Measurements from ENCODE around the gene PPP1R3F.

PPP1R3F gene

DNA sequence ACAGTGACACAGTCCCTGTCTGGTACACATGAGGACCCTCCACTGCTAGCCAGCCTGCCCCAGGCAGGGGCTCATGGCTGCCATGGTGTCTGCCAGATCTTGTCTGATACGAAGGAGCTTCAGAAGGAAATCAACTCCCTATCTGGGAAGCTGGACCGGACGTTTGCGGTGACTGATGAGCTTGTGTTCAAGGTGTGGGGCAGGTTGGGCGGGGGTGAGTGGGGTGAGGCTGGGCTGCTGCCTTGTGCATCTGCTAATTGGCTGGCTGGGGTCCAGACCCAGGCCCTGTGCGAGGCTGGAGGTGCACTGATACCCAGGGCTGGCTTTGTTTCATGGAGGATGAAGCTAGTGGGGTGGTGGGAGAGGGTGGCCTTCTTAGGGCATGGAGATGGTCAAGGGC lies 20.5 kb upstream of the PPP1R3F start:
- DNase-seq (ENCODE audit: low spot score) = no peak

DNA sequence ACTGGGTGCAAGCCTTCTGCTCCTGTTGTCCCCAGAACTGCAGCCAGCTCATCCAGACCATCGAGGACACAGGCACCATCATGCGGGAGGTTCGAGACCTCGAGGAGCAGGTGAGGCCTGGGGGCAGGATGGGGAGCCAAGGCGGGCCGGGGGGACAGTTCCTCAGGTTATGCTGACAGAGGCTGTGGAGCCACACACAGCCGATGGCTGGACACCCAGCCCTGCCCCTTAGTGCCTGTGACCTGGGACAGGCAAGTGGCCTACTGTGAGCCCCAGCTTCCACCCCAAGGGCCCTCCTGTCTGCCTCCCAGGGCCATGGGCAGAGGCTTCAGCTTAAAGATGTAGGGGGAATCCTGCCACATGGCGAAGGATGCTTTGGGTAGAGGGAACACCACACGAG lies 20.0 kb upstream of the PPP1R3F start:
- no peak for DNase-seq (ENCODE audit: low spot score)

DNA sequence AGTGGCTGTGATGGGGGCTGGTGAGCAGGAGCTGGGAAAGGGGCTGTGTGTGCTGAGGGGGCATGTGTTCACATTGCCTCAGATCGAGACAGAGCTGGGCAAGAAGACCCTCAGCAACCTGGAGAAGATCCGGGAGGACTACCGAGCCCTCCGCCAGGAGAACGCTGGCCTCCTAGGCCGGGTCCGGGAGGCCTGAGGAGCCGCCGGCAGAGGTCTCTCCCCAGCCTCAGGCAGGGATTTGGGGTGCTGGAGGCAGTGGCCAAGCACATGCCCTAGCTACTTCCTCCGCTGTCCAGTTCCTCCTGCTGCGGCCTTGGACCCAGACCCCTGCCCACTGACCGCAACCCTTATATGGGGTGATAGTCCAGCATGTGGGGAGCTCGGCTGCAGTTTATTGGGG lies 19.5 kb upstream of the PPP1R3F start:
- DNase-seq (ENCODE audit: low spot score) = no peak

DNA sequence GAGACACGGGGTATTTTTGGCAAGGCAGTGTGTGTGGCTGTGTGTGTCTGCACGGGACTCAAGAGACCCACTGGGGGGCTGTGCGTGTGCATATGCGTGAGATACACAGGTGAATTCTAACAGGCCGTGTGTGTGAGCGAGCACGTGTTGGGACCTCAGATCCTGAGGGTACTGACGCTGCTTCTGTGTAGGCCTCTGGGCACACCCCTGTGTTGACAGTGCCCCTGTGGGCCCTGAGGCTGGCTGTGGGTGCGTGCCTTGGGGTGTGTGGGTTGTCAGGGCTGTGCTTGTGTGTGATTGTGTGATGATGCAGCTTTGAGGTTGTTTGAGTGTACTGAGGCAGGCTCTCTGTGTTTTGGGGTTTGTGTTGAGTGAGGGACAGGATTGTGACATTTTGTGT lies 19.0 kb upstream of the PPP1R3F start:
- no peak for DNase-seq (ENCODE audit: low spot score)

DNA sequence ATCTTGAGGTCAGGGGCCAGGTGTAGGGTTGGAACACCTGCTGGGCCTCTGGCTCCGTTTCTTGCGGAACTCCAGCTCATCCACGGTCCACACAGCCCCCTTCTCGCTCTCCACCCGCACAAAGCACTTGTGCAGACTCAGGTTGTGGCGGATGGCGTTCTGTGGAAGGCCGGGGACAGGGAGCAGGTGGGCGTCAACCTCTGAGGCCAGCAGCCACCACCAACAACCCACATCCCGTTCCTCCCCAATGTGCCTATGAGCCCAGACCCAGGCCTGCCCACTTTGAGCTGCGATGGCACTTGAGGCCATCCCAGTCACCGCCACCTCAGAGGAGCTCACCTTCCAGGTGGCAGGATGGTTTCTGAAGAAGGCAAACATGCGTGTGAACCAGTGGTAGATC lies 18.3 kb upstream of the PPP1R3F start:
- no peak for DNase-seq (ENCODE audit: low spot score)

DNA sequence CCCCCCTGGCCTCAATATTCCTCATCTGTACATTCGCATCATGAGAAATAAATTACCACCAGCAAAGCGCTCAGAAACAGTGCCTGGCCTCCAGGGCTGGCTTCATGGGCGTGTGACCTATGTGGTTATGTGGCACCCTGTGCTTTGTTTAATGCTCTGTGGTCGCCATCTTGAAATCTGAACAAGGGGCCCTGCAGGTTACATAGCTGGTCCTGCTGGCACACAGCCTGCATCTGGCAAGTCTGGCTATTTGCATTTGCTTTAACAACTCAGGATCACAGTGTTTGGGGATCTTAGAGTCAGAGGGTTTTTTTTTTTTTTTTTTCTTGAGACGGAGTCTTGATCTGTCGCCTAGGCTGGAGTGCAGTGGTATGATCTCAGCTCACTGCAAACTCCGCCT lies 15.0 kb upstream of the PPP1R3F start:
- DNase-seq (ENCODE audit: low spot score) = no peak

DNA sequence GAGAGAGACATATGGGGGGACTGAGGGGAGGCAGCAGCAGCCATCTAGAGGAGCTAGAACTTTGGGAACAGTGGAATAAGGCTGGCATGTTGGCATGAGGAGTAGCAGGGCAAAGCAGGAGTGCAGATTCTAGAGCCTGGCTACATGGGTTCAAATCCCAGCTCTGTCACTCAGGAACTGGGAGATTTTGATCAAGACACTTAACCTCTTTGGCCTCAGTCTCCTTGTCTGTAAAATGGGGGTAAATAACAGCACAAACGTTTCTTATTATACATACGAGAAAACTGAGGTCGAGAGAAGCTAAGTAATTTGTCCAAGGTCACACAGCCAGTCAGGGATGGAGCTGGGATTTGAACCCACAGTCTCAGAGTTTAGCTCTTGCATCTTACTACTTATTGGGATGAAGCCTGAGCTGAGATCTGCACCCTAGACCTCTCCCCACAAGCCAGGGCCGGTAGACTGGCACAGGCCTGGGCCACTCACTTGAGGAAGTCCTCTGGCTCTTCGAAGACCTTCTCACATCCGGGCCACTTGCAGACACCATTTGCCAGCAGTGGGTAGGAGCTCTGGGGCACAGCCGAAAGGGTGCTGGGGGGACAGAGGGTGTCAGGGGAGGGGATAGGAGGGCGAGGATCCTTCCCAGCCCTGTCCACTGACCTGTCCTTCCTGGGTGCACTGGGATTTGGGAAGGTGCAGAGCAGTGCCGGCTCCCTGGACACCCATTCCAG lies 13.2 kb upstream of the PPP1R3F start:
- no peak for DNase-seq (ENCODE audit: low spot score)

DNA sequence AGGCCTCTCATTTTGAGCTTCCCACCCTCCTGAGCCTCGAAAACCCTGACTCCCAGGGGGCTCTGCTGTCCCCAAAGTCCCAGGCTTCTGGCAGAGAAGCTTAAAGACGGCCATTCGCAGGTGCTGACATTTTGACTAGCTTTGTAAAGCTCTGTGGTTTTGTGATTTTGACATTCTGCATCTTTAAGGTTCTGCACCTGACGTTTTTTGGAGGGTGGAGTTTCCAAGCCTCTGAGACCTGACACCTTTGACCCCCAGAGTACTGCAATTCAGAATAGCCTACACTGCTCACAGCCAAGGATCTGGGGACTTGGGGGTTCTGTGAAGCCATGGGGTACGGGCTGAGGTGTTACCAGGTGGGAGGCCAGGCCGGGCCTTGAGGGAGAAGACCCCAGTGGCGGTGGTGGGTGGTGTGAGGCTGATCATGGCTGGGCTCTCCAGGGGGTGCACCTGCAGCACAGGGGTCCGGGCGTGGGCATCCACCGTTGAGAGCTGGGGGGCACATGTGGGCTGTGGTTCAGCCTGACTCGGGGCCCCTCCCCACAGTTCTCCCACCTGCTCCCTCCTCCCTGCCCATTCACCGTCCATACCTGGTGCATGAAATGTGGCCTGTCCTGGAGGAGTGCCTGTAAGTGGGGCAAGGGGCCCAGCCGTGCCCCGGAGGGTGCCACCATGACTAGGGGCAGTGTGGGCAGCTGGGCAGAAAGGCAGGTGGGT lies 12.4 kb upstream of the PPP1R3F start:
- no peak for DNase-seq (ENCODE audit: low spot score)

DNA sequence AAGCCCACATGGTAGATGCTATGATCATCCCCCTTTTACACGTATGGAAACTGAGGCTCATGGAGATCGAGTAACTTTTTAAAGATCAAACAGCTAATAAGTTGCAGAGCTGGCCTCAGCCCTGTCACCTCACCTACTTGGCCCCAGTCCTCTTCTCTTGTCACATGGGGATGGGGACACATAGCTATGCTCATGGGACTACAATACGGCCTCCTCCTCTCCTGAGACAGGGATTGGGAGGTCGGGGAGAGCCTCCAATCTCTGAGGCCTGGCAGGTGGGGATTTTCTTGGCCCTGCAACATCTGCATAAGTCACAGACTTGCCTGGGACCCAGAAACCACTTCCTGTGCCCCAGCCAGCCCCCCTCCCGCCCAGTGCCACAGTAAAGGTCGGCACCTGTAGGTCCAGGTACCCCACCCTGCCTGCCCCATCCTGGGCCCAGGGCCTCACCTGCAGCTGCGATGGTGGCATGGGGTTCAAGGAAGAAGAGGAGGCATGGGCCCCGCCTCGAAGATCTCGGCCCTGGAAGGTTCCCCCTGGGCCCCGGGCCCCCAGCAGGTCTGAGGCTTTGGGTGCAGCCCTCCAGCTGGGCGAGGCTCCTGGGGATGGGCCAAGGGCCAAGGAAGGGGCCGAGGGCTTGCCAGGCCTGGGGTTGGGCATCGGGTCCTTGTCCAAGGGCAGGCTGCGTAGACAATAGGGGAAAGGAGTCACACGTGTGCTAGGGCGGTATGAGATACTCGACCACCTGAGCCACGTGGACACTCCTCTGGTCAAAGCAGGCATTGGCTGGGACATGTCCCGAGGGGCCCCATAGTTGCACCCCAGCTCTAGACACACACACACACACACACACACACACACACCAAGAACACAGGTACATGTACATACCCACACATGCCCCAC lies 11.5 kb upstream of the PPP1R3F start:
- DNase-seq (ENCODE audit: low spot score) = no peak

DNA sequence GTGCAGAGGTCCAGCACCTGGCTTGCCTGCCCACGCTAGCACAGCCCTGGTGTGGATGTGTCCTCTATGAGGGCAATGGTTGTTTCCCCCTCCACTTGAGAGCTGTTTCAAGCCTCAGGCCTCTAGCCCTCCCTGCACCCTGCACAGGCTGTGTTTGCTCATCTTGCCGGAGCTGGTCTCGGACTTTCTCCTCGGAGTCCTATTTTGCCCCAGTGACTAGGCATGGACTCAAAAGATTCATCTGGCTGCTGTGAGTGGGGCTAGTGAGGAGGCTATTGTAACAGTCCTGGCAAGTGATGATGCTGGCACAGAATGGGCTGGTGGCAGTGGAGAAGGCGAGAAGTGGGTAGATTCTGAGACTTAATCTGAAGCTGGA lies 10.9 kb upstream of the PPP1R3F start:
- no peak for DNase-seq (ENCODE audit: low spot score)

DNA sequence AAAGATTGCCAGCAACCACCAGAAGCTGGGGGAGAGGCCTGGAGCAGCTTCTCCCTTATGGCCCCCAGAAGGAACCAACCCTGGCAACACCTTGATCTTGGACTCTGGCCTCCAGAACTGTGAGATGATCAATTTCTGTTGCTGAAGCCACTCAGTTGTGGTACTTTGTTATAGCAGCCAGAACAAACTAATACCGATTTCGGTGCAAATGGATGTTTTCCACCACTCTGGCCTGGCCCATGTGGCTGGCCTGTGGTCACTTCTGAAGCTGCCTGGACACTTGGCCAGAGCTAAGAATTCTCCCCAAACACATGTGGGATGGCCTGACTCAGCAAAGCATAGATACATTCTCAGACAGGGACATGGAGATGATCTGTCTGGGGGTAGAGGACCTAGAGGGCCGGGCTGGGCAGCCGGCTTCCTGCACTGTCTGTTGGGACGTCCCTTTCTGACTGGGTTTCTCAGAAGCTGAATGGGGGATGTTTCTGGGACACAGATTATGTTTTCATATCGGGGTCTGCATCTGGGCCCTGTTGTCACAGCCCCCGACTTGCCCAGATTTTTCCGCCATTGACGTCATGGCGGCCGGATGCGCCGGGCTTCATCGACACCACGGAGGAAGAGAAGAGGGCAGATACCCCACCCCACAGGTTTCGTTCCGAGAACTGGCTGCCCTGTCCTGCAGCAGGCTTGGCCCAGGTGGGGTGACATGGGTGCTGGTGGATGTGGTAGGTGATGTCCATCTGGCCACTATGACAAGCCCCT lies 9.2 kb upstream of the PPP1R3F start:
- DNase-seq (ENCODE audit: low spot score) = no peak

DNA sequence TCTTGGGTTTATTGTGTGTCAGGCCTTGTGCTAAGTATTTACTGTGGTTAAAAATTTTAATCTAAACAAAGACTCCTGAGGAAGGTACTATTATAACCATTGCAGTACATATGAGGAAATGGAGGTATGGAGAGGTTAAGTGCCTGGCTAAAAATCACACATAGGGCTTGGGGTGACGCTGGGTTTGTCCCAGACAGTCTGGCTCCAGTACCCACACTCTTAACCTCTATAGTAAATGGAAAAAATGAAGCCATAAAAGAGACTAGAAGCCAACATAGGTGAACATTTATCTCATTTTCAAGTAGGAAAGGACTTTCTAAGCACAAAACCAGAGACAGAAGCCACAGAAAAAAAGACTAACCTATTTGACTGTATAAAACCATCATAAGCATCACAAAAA lies 7.0 kb upstream of the PPP1R3F start:
- DNase-seq (ENCODE audit: low spot score) = no peak

DNA sequence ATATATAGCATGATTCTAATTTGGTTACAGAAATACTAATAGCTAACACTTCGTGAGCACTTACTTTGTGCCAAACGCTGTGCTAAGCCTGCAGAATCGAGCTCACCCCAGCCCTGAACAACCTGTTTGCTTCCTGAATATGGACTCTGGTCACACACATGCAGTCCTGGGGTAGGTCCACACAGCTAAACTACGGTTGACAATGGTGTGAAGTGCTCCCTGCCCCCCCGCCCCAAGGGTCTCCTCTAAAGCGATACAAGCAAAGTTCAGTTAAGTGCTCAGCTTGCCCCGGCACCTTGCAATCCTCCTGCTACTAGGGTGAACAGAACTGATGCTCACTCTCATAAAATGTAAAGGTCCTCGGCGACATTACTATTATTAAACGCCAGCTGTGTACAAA lies 6.0 kb upstream of the PPP1R3F start:
- no peak for DNase-seq (ENCODE audit: low spot score)

DNA sequence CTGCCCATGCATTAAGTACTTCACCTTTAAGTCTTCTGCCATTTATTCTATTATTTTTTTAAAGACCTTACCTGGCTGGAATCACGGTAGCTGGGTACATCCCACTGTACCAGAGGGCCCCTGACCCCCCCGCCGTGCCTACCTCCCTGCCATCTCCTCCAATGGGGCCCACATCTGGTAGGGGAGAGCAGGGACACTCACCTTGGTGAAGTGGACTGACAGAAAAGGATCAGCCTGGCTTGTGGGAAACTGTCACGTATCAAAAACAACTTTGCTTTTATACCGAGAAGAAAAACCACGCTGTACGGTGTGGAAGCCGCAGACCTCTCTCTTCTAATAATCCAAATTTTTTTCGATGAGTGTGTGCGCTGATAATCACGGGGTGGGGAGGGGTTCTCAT lies 5.1 kb upstream of the PPP1R3F start, which contains the start of gene FOXP3:
Gene FOXP3 (minus strand): TSS at position 251 of the 400 bp plus-strand sequence. CDS start 6,205 bp downstream, outside the sequence.
- no peak for DNase-seq (ENCODE audit: low spot score)

DNA sequence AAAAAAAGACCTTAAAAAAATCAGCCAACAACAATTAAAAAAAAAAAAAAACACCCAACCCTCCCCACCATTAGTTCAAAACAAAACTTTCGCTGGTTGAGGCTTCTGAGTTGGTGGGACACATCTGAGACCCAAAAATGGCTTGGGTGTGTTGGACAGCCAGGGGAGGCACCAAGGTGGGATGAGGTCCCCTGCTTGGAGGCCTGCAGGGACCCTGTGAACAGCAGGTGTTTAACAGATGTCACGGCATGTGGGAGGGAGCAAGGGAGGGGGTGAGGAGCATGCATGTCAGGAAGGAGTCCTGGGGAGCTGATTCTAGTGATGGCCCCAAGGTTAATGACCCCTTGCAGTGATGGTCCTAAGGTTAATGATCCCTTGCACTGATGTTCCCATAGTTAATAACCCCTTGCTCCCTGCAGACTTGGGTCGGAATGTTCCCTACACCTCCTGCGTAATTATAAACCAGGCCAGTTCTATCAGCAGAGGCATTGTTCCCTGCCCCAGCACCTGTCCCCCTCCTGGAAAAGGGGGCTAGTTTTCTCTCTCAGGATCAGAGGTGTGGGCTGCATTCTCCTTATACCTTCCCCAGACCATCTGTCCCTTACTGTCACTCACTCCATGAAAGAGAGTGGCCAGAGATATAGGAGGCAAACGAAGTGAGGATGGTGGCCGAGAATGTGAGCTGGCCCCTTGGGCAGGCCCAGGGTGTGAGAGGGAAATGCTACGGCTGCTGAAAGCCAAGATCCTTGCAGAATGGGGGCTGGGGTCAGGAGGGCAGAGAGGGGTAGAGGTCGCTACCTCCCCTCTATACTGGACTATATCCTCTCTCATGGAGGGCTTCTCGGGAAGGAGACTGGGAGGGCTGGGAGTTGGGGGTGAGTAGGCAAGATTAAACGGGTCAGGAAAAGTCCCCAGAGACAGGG lies 2.8 kb upstream of the PPP1R3F start:
- DNase-seq (ENCODE audit: low spot score) = no peak

DNA sequence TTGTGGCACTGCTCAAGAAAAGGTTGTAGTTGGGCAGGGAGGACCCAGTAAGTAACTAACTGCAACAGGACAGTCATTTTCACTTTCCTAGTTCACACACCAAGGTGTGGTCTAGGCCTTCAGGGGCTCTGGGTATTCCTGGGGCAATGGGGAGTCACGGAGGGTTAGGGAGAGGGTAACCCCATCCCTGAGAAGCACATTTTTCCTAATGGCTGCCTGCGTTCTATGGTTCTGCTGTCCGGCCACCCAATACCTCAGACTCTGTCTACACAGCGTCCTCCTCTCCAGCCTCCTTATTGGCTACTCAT lies 937 bp upstream of the PPP1R3F start:
- no peak for DNase-seq (ENCODE audit: low spot score)

DNA sequence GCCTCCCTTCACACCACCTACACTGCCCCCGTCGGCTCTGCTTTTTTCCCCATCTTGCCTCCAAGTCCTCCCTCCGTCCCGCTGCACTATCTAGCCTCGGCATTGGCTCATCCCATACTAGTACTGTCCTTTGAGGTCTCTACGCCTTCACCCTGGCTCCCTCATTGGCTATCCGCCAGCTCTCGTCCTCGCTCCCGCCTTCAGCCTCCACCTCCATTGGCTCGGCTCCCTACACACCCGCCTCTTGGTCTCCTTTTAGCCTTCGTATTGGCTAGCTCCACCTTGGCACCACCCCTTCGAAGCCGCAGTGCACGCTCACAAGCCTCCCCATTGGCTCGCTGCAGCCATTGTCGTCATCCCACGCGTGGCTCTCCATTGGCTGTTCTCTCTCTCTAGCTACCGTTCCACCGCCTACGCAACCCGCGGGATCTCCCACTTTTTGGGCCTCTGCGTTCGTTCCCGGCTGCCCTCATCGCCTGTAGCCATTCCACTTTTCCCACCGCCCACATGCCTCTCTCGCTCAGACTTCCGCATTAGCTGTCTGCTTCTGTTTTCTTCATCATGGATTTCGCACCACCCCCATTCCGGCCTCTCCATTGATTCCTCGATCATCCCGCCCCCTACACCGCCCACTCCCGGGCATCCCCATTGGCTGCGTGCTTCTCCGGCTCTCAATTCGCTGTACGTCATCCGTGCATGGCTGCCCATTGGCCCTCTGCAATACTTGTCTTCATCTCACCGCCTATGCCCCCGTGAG lies 405 bp upstream of the PPP1R3F start:
- peak; percentile 97 for DNase-seq (ENCODE audit: low spot score)

DNA sequence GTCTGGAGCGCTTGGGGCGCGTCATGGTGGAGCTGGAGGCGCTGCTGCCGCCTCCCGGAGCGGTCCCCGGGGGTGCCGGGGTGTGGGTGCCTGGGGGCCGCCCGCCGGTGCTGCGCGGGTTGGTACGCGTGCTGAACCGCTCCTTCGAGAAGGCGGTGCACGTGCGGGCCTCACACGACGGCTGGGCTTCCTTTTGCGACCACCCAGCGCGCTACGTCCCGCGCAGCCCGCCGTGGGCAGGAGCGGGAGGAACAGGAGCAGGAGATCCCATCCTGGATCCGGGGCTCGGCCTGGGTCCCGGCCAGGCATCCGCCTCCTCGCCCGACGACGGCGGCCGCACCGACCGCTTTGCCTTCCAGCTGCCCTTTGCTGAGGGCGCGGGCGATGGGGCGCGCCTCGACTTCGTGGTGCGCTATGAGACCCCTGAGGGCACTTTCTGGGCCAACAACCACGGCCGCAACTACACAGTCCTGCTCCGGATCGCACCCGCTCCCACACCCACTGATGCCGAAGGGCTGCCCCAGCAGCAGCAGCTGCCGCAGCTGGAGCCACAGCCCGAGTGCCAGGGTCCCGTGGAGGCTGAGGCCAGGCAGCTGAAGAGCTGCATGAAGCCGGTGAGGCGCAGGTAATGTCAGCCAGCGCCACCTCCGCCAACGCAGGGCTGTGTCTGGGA lies 792 bp downstream of the PPP1R3F start:
- DNase-seq (ENCODE audit: low spot score) = no peak

DNA sequence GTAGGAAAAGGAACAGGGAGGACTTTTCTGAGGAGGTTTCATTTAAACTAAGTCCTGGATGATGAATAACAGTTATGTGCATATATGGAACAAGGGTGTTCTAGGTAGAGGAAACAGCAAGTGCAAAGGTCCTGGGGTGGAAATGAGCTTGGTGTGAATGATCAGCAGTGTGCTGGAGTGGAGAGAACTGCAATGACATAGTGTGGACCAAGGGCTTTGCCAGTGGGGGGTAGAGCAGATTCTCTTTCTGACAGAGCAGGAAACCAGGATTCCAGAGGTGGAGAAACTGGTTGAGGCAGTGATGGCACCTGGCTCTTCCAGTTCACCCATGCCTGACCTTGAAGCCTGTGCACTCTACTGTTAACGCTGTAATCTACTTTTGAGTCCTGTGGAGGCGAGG lies 1.7 kb downstream of the PPP1R3F start:
- DNase-seq (ENCODE audit: low spot score) = no peak

DNA sequence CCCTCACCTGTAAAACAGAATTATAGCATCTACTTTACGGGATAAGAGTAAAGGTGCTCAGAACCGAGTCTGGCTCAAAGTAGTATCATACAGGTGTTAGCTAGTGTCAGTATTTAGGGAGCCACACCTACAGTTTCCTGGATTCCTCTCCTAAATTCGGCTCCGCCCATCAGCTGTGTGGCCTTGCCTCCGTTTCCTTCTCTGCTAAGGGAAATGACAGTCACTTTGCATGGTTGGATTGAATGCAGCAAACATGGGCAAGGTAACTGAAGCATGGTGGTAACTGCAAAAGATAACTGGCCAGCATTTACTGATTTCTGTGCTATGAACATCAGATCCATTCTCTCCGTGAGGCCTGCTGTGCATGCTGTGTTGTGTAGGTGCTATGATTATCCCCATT lies 2.8 kb downstream of the PPP1R3F start:
- DNase-seq (ENCODE audit: low spot score) = no peak

All from hematopoietic multipotent progenitor cell treated with erythropoietin and hydrocortisone succinate and interleukin-3 and kit ligand, for 17 days (in vitro differentiated cells).